ENCODE measurements around the gene CRYZ.
A peak's percentile ranks its signal among the peaks of the same experiment; 100 is the strongest.
"Not testable (repeated sequence)": the region's sequence is repeated elsewhere in the genome, so short reads cannot be mapped to it uniquely, and the experiment has no call there.

Gene CRYZ

GRCh38 chr1:74732960-74733603 is at the start of gene CRYZ, which contains the start of gene TYW3:
Gene CRYZ (minus strand): TSS chr1:74733050. CDS start chr1:74724821, 8,229 bp downstream.
Gene TYW3 (plus strand): TSS chr1:74733152. CDS start chr1:74733245, 93 bp downstream.
- peak; percentile 77 for DNase-seq (ENCODE audit: low read depth)

GRCh38 chr1:74780594-74780993 is 47.7 kb upstream of the CRYZ start:
- DNase-seq (ENCODE audit: low read depth), result no peak

GRCh38 chr1:74779750-74780149 is 46.9 kb upstream of the CRYZ start:
- DNase-seq (ENCODE audit: low read depth), result no peak

- no peak for DNase-seq (ENCODE audit: low read depth)
Measured at GRCh38 chr1:74777525-74777924, 44.7 kb upstream of the CRYZ start.

- no peak for DNase-seq (ENCODE audit: low read depth)
Measured at GRCh38 chr1:74775735-74776134, 42.9 kb upstream of the CRYZ start.

- DNase-seq (ENCODE audit: low read depth), result no peak
Measured at GRCh38 chr1:74773582-74773981, 40.7 kb upstream of the CRYZ start.

- no peak for DNase-seq (ENCODE audit: low read depth)
Measured at GRCh38 chr1:74772945-74773344, 40.1 kb upstream of the CRYZ start.

GRCh38 chr1:74771913-74772515 is 39.2 kb upstream of the CRYZ start:
- no peak for DNase-seq (ENCODE audit: low read depth)

- no peak for DNase-seq (ENCODE audit: low read depth)
Measured at GRCh38 chr1:74767490-74767889, 34.6 kb upstream of the CRYZ start.

GRCh38 chr1:74766579-74766978 is 33.7 kb upstream of the CRYZ start:
- DNase-seq (ENCODE audit: low read depth), result no peak

GRCh38 chr1:74763807-74764206 is 31.0 kb upstream of the CRYZ start:
- no peak for DNase-seq (ENCODE audit: low read depth)

- not testable (repeated sequence) for DNase-seq (ENCODE audit: low read depth)
Measured at GRCh38 chr1:74756650-74757049, 23.8 kb upstream of the CRYZ start.

GRCh38 chr1:74755475-74755874 is 22.6 kb upstream of the CRYZ start:
- no peak for DNase-seq (ENCODE audit: low read depth)

GRCh38 chr1:74753104-74753503 is 20.3 kb upstream of the CRYZ start:
- DNase-seq (ENCODE audit: low read depth), result no peak

- no peak for DNase-seq (ENCODE audit: low read depth)
Measured at GRCh38 chr1:74748960-74749359, 16.1 kb upstream of the CRYZ start.

- DNase-seq (ENCODE audit: low read depth), result not testable (repeated sequence)
Measured at GRCh38 chr1:74745247-74745646, 12.4 kb upstream of the CRYZ start.

GRCh38 chr1:74740307-74740980 is 7.6 kb upstream of the CRYZ start:
- DNase-seq (ENCODE audit: low read depth), result not testable (repeated sequence)

GRCh38 chr1:74737333-74737732 is 4.5 kb upstream of the CRYZ start:
- no peak for DNase-seq (ENCODE audit: low read depth)

- no peak for DNase-seq (ENCODE audit: low read depth)
Measured at GRCh38 chr1:74733604-74734484, 994 bp upstream of the CRYZ start.

GRCh38 chr1:74732071-74732946 is 541 bp downstream of the CRYZ start:
- peak; percentile 1 for DNase-seq (ENCODE audit: low read depth)

- DNase-seq (ENCODE audit: low read depth), result no peak
Measured at GRCh38 chr1:74731399-74732052, 1.3 kb downstream of the CRYZ start.
